HepG2 (cell line): ENCODE data around the gene BDNF. TPM values are rescaled to one million over a fixed set of nuclear protein-coding genes. Genes with fewer than 3 reads are reported as not detected.

ENCODE experiments used
- ATAC-seq: fragments of 200-7000 bp; cut with Tn5 transposase; 3 replicates; pipeline ENCODE4 v1.9.1; 2020; ENCODE audit warnings: mild to moderate bottlenecking, moderate library complexity
- BruUV-seq: library from RNA; stranded (reverse); fragments of 400-500 nt; replicated peaks from 2 replicates; lab custom pipeline; 2021; lab: Mats Ljungman, UMichigan
- CTCF ChIA-PET: fragments of 300-600 bp; formaldehyde crosslinking; extraction: SDS; loops from one replicate; lab custom pipeline; 2021; ENCODE audit warnings: low total read pairs, inconsistent platforms, low intra/inter-chr PET ratio; lab: Yijun Ruan, JAX
- POLR2A ChIA-PET: fragments of 350-600 bp; sonication (Branson Sonifier 250); formaldehyde crosslinking; loops from one replicate; lab custom pipeline; 2020; ENCODE audit warnings: antibody characterized with exemption, inconsistent platforms; lab: Yijun Ruan, JAX
- DNase-seq: peaks from one replicate; pipeline ENCODE4 v3.0.0-alpha.2; 2015; ENCODE audit warnings: low spot score
- FAIRE-seq: peaks from 3 replicates; lab custom pipeline; 2011; peaks lifted over from hg19 to GRCh38; lab: Jason Lieb, UNC
- H2AFZ ChIP-seq: one replicate; pipeline ENCODE4 v1.6.1; 2011; ENCODE audit warnings: low read length, inconsistent platforms
- H3K27ac ChIP-seq: fragments of 300-600 bp; 3 replicates; pipeline ENCODE4 v1.8.0; 2011; ENCODE audit warnings: mixed run types, mild to moderate bottlenecking, mixed read lengths, low read length, inconsistent platforms; ENCODE audit not compliant: insufficient read depth; ENCODE audit errors: extremely low read length
- H3K27me3 ChIP-seq, 2 experiments: fragments of 200-600 bp in 1 of 2; 2 replicates in 1 of 2; 3 replicates in 1 of 2; pipeline versions ENCODE4 v1.6.0 to v1.8.0; 2011; ENCODE audit warnings: low read length in 2 of 2, mild to moderate bottlenecking in 2 of 2, moderate library complexity in 2 of 2, inconsistent platforms in 1 of 2; ENCODE audit not compliant: insufficient read depth in 2 of 2, control insufficient read depth in 1 of 2
- H3K36me3 ChIP-seq, 2 experiments: fragments of 200-600 bp in 1 of 2; replicated peaks in 1 of 2; 2 replicates in 1 of 2; 3 replicates in 1 of 2; pipeline versions ENCODE4 v1.5.1 to v1.8.0; 2011; ENCODE audit warnings: low read length in 2 of 2, inconsistent platforms in 1 of 2; ENCODE audit not compliant: insufficient read depth in 2 of 2, control insufficient read depth in 1 of 2
- H3K4me1 ChIP-seq: 2 replicates; pipeline ENCODE4 v1.5.1; 2012; ENCODE audit warnings: low read length, inconsistent platforms; ENCODE audit not compliant: insufficient read depth
- H3K4me2 ChIP-seq: 2 replicates; pipeline ENCODE4 v1.6.0; 2011; ENCODE audit warnings: low read depth, low read length, inconsistent platforms
- H3K4me3 ChIP-seq, 3 experiments: fragments of 200-600 bp in 1 of 3; sonication (generic), shearing (Covaris generic) in 1 of 3; replicated peaks in 1 of 3; 2 replicates each; pipeline ENCODE4 v1.5.1; 2011 to 2016; ENCODE audit warnings: low read length in 3 of 3, inconsistent platforms in 2 of 3, low read depth in 2 of 3, mild to moderate bottlenecking in 2 of 3, control low read depth in 1 of 3, mixed read lengths in 1 of 3; ENCODE audit not compliant: insufficient read depth in 1 of 3
- H3K79me2 ChIP-seq: one replicate; pipeline ENCODE4 v1.6.1; 2011; ENCODE audit warnings: low read length, inconsistent platforms; ENCODE audit not compliant: insufficient read depth
- H3K9ac ChIP-seq: 2 replicates; pipeline ENCODE4 v1.6.0; 2011; ENCODE audit warnings: mild to moderate bottlenecking, low read depth, low read length, inconsistent platforms; ENCODE audit not compliant: insufficient read depth
- H3K9me3 ChIP-seq: 2 replicates; pipeline ENCODE4 v1.5.1; 2012; ENCODE audit warnings: mild to moderate bottlenecking, low read length
- H4K20me1 ChIP-seq: 2 replicates; pipeline ENCODE4 v1.6.0; 2011; ENCODE audit warnings: inconsistent platforms, mild to moderate bottlenecking, low read length, moderate library complexity; ENCODE audit not compliant: insufficient read depth
- IKZF4 ChIP-seq: sonication (generic); formaldehyde crosslinking; IDR thresholded peaks from 2 replicates; pipeline ENCODE4 v1.5.1; 2020; ENCODE audit warnings: borderline replicate concordance, mild to moderate bottlenecking, low read depth, missing genetic modification reagents; ENCODE audit errors: not compliant biosample characterization
- KLF16 ChIP-seq, 2 experiments: sonication (generic) in 1 of 2; formaldehyde crosslinking in 1 of 2; IDR thresholded peaks; 2 replicates each; pipeline versions ENCODE4 v1.6.1 to v1.8.0; 2016 to 2023; ENCODE audit warnings: missing genetic modification reagents in 2 of 2, missing compliant biosample characterization in 1 of 2
- RFXANK ChIP-seq: IDR thresholded peaks from 2 replicates; pipeline ENCODE4 v1.6.1; 2016
- SP4 ChIP-seq: sonication (generic); formaldehyde crosslinking; IDR thresholded peaks from 2 replicates; pipeline ENCODE4 v1.8.1; 2023; ENCODE audit warnings: mild to moderate bottlenecking, missing genetic modification reagents
- TBP ChIP-seq: sonication (generic); formaldehyde crosslinking; IDR thresholded peaks from 2 replicates; pipeline ENCODE4 v1.5.0; 2020; ENCODE audit warnings: missing genetic modification reagents
- TCF7 ChIP-seq: sonication (generic); IDR thresholded peaks from 2 replicates; pipeline ENCODE4 v1.6.1; 2016; ENCODE audit warnings: antibody characterized with exemption, low read depth
- TP53 ChIP-seq: sonication (generic); formaldehyde crosslinking; conservative IDR thresholded peaks from 2 replicates; pipeline ENCODE4 v1.4.0; 2020; ENCODE audit warnings: missing genetic modification reagents
- ZBED4 ChIP-seq: sonication (generic); formaldehyde crosslinking; IDR thresholded peaks from 2 replicates; pipeline ENCODE4 v1.4.0; 2020; ENCODE audit warnings: missing genetic modification reagents, borderline replicate concordance
- ZFP1 ChIP-seq: IDR thresholded peaks from 2 replicates; pipeline ENCODE4 v1.6.1; 2016
- ZNF138 ChIP-seq: sonication (generic); formaldehyde crosslinking; IDR thresholded peaks from 2 replicates; pipeline ENCODE4 v1.5.0; 2020; ENCODE audit warnings: mild to moderate bottlenecking, low read depth, missing genetic modification reagents
- ZNF329 ChIP-seq: sonication (generic); formaldehyde crosslinking; IDR thresholded peaks from 2 replicates; pipeline ENCODE4 v1.9.0; 2021; ENCODE audit warnings: low read depth, mild to moderate bottlenecking, missing genetic modification reagents
- ZNF550 ChIP-seq: sonication (generic); formaldehyde crosslinking; IDR thresholded peaks from 2 replicates; pipeline ENCODE4 v1.4.0; 2020; ENCODE audit warnings: mild to moderate bottlenecking, missing genetic modification reagents, borderline replicate concordance
- WGBS: methylation state at CpG from one replicate; pipeline ENCODE4 v1.1.6; 2017; ENCODE audit warnings: low lambda C conversion rate; 5-methylcytosine and 5-hydroxymethylcytosine counted together
- in situ Hi-C: cut with HindIII; loops from 2 replicates; pipeline ENCODE4 v1.10.0; 2017; ENCODE audit warnings: low pct_unique_long_range_greater_than_20kb; ENCODE audit not compliant: extremely low pct_ligation_motif_present
- intact Hi-C: fragments of 100-400 bp; cut with micrococcal nuclease; formaldehyde crosslinking; loops from one replicate; pipeline ENCODE4 v1.10.0; 2022; ENCODE audit not compliant: unreplicated experiment
- polyA plus RNA-seq, 8 experiments: library from polyadenylated mRNA; depleted of rRNA in 3 of 8; stranded (reverse) in 7 of 8; unstranded in 1 of 8; fragments of >200 nt; fragmentation: Illumina TruSeq in 4 of 8; extraction: Trizol in 4 of 8; gene quantifications; 2 replicates each; pipeline versions ENCODE4 v1.2.1 to v1.2.3, GENCODE V29; 2011 to 2016; ENCODE audit warnings: low read depth in 4 of 8, missing spikeins in 1 of 8, mixed read lengths in 1 of 8; ENCODE audit not compliant: insufficient read depth in 1 of 8
- total RNA-seq, 5 experiments: library from RNA; depleted of rRNA; stranded (reverse); fragments of >200 nt; fragmentation: Illumina TruSeq; extraction: Trizol; gene quantifications; 2 replicates each; pipeline ENCODE4 v1.2.3, GENCODE V29; 2016; ENCODE audit warnings: low read depth in 1 of 5
- TF ChIP-seq, protein P1 (sequence below): sonication (generic); formaldehyde crosslinking; IDR thresholded peaks from 2 replicates; pipeline ENCODE4 v1.5.0; 2020; ENCODE audit warnings: missing genetic modification reagents
- TF ChIP-seq, protein P2 (sequence below): sonication (generic); formaldehyde crosslinking; IDR thresholded peaks from 2 replicates; pipeline ENCODE4 v1.8.0; 2022; ENCODE audit warnings: mild to moderate bottlenecking, missing genetic modification reagents, moderate library complexity

The BDNF gene
- total and polyA plus RNA-seq, 2 of the 13 experiments (the other 11 are each of a cell fraction or from before 2014, with no cell fraction given), result 0.02 TPM; not detected in 1

GRCh38 chr11:27718346-27718862 is 18.1 kb upstream of the BDNF start:
- no peak for DNase-seq
- Histone ChIP-seq H3K27me3 (peaks cover 1 to 31% of the 10 kb centered on the region in 2 experiments; a peak in 2 of 5 replicates), H3K9me3 (no peaks in the 10 kb centered on the region), H2AFZ (no peak overlapping the region), H3K79me2 (no peaks in the 10 kb centered on the region), H3K4me1 (no peaks in the 10 kb centered on the region), H3K27ac (no peak overlapping the region), H3K36me3 (no peaks in the 10 kb centered on the region), H3K4me2 (peak overlapping the region; percentile 42; the same call in 1 of the 2 replicates), H3K4me3 (peak overlapping the region in 1 of 3 experiments; percentile 32; a peak in 1 of 6 replicates), H3K9ac (no peak overlapping the region), H4K20me1 (no peaks in the 10 kb centered on the region)
- ATAC-seq, result peak; percentile 68
- POLR2A ChIA-PET, result no interaction called here
- BruUV-seq, result no TSS peak
- TF ChIP-seq ZNF550 (CRISPR knock-in tag) (no peak), TP53 (no peak), TBP (CRISPR knock-in tag) (no peak), RFXANK (CRISPR knock-in tag) (no peak), ZFP1 (CRISPR knock-in tag) (no peak), SP4 (no peak)
- CTCF ChIA-PET, result no interaction called here
- in situ Hi-C loops, result no loop called here
- WGBS, result 9% methylated on average over 23 of the region's 30 CpGs
- no peak for FAIRE-seq
- intact Hi-C loops, result loop anchor here (5.0 kb wide), 1 partner anchor 389 kb away; the partner anchor contains the start of genes KIF18A and METTL15

- BruUV-seq, result no TSS peak
- ChIA-PET CTCF (no interaction called here), POLR2A (no interaction called here)
- Histone ChIP-seq H3K27ac (no peak overlapping the region), H3K9ac (no peak overlapping the region), H2AFZ (no peak overlapping the region), H3K27me3 (peaks cover 1 to 31% of the 10 kb centered on the region in 2 experiments; a peak in 2 of 5 replicates), H4K20me1 (no peaks in the 10 kb centered on the region), H3K4me1 (no peaks in the 10 kb centered on the region), H3K36me3 (no peaks in the 10 kb centered on the region), H3K4me3 (no peak overlapping the region), H3K4me2 (no peak overlapping the region), H3K79me2 (no peaks in the 10 kb centered on the region), H3K9me3 (no peaks in the 10 kb centered on the region)
- intact Hi-C loops, result loop anchor here (5.0 kb wide), 1 partner anchor 389 kb away; the partner anchor contains the start of genes KIF18A and METTL15
- no peak for ATAC-seq
- WGBS, result 12% methylated on average over 8 of the region's 8 CpGs
- in situ Hi-C loops, result no loop called here
- DNase-seq, result no peak
- no peak for FAIRE-seq
- TF ChIP-seq IKZF4 (CRISPR knock-in tag) (no peak), ZNF138 (CRISPR knock-in tag) (no peak), TCF7 (no peak), KLF16 (CRISPR knock-in tag; IDR thresholded peaks at IDR 0.05) (no peak), ZNF329 (CRISPR knock-in tag) (no peak), ZBED4 (CRISPR knock-in tag) (no peak)
- TF ChIP-seq, protein P1, sequence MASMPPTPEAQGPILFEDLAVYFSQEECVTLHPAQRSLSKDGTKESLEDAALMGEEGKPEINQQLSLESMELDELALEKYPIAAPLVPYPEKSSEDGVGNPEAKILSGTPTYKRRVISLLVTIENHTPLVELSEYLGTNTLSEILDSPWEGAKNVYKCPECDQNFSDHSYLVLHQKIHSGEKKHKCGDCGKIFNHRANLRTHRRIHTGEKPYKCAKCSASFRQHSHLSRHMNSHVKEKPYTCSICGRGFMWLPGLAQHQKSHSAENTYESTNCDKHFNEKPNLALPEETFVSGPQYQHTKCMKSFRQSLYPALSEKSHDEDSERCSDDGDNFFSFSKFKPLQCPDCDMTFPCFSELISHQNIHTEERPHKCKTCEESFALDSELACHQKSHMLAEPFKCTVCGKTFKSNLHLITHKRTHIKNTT (CRISPR knock-in tag), result no peak
- TF ChIP-seq, protein P2, sequence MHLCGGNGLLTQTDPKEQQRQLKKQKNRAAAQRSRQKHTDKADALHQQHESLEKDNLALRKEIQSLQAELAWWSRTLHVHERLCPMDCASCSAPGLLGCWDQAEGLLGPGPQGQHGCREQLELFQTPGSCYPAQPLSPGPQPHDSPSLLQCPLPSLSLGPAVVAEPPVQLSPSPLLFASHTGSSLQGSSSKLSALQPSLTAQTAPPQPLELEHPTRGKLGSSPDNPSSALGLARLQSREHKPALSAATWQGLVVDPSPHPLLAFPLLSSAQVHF, result no peak
These were observed 17.6 kb upstream of the BDNF start for GRCh38 chr11:27717801-27718229.
